ENCODE measurements around the gene WBP2NL. TPM values are rescaled to one million over a fixed set of nuclear protein-coding genes. Genes with fewer than 3 reads are reported as not detected.
A peak's percentile ranks its signal among the peaks of the same experiment; 100 is the strongest.

Gene WBP2NL
- total RNA-seq, 1 donor from 2014 or later = 2.0 TPM

DNA sequence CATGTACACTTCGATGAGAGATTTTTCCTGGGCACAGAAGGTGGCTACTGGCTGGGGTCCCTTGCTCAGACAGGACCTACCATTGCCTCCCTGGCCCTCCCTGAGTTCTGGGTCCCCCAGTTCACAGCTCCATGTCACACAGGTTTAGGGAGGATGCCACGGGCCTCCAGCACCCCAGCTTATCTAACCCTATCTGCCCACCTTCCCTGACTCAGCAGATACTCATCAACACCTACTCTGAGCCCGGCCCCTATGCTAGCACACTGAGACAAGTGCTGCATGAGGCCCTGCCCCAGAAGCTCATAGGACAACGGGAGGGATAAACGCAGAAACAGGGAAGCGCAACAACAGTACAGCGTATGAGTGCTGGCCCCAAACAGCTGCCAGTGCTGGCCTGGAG lies 62.5 kb downstream of the WBP2NL start:
- Histone ChIP-seq H3K27ac (no peak overlapping the region), H3K36me3 (peaks cover 0 to 57% of the 10 kb centered on the region in 2 donors)
- intact Hi-C loops (cut with DNase I) = no loop called here

DNA sequence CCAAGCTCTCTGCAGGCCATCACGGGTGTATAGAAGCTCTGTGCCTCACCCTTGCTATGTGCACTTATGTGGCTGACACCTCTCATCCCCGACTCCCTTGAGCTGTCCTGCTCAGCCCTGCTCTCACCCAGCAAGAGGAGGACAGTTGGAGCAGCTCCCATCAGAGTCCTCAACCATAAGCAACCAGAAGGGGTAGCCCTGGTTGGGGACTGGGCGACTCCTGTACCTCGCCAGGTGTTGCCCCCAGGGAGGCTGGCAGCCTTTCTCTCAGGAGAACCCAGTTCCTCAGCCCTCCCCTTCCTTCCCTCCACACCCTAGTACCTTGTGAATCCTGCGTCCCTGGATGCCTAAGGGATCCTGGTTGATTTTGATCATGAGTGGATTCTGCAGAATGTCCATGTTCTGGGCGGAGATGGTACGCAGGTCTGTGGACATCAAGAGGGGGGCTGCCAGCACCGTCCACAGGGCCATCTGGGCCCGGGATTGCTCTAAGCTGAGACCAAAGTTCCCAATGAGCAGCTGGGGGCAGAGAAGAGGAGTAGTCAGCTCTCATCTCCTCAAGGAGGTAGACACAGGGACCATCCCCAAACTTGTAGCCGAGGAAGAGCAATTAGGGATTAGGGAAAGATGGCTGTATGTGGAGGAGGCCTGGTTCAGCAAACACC lies 64.0 kb downstream of the WBP2NL start:
- Histone ChIP-seq H3K4me1 (no peaks in the 10 kb centered on the region), H3K27ac (no peak overlapping the region), H3K9me3 (no peaks in the 10 kb centered on the region), H3K4me3 (no peak overlapping the region), H3K27me3 (no peaks in the 10 kb centered on the region), H3K36me3 (peaks cover 0 to 70% of the 10 kb centered on the region in 2 donors)
- TF ChIP-seq POLR2AphosphoS5 (IDR thresholded peaks at IDR 0.05; ENCODE audit: insufficient read depth in 1 of 2, low read depth in 1 of 2) (no peak), POLR2A (IDR thresholded peaks at IDR 0.05) (no peak)
- TF ChIP-seq, protein P1, sequence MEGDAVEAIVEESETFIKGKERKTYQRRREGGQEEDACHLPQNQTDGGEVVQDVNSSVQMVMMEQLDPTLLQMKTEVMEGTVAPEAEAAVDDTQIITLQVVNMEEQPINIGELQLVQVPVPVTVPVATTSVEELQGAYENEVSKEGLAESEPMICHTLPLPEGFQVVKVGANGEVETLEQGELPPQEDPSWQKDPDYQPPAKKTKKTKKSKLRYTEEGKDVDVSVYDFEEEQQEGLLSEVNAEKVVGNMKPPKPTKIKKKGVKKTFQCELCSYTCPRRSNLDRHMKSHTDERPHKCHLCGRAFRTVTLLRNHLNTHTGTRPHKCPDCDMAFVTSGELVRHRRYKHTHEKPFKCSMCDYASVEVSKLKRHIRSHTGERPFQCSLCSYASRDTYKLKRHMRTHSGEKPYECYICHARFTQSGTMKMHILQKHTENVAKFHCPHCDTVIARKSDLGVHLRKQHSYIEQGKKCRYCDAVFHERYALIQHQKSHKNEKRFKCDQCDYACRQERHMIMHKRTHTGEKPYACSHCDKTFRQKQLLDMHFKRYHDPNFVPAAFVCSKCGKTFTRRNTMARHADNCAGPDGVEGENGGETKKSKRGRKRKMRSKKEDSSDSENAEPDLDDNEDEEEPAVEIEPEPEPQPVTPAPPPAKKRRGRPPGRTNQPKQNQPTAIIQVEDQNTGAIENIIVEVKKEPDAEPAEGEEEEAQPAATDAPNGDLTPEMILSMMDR (IDR thresholded peaks at IDR 0.05) = no peak
- intact Hi-C loops (cut with DNase I) = no loop called here
- DNase-seq (ENCODE audit: extremely low spot score in 2 of 2) = no peak

More for the DNA sequence above, 62.5 kb downstream of the WBP2NL start:
- TF ChIP-seq POLR2AphosphoS5 (IDR thresholded peaks at IDR 0.05; ENCODE audit: insufficient read depth in 1 of 2, low read depth in 1 of 2) = no peak
- no peak for TF ChIP-seq POLR2A (IDR thresholded peaks at IDR 0.05)
- TF ChIP-seq, protein P1 (IDR thresholded peaks at IDR 0.05) = no peak
- H3K27me3 ChIP-seq = no peaks in the 10 kb centered on the region
- DNase-seq (ENCODE audit: extremely low spot score in 2 of 2) = no peak
- no peak overlapping the region for H3K4me3 ChIP-seq
- H3K4me1 ChIP-seq = no peaks in the 10 kb centered on the region
- no peaks in the 10 kb centered on the region for H3K9me3 ChIP-seq

DNA sequence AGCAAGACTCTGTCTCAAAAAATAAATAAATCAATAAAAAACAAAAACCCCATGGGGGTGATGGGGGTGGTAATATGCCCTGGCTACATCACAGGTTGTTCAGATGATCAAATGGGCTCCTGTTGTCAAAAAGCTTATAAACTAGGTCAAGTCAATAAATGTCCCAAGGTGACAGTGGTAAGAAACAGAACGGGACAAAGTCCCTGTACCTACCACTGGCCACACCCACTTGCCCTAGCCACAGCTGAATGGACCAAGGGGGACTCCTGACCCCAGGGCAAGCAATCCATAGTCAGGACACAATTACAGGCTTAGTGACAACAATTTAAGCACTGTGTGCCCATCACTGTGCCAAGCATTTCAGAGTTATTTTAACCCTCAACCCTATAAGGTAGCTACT lies 66.0 kb downstream of the WBP2NL start:
- TF ChIP-seq, protein P1 (IDR thresholded peaks at IDR 0.05) = no peak
- no peak for TF ChIP-seq POLR2AphosphoS5 (IDR thresholded peaks at IDR 0.05; ENCODE audit: insufficient read depth in 1 of 2, low read depth in 1 of 2)
- no peak for TF ChIP-seq POLR2A (IDR thresholded peaks at IDR 0.05)
- no peak overlapping the region for H3K27ac ChIP-seq
- intact Hi-C loops (cut with DNase I) = no loop called here
- H3K36me3 ChIP-seq = peaks cover 0 to 64% of the 10 kb centered on the region in 2 donors
- H3K27me3 ChIP-seq = no peaks in the 10 kb centered on the region
- no peak overlapping the region for H3K4me3 ChIP-seq
- DNase-seq (ENCODE audit: extremely low spot score in 2 of 2) = peak in 1 of 2 donors; percentile 19
- H3K9me3 ChIP-seq = no peaks in the 10 kb centered on the region
- H3K4me1 ChIP-seq = peaks cover 2% of the 10 kb centered on the region

DNA sequence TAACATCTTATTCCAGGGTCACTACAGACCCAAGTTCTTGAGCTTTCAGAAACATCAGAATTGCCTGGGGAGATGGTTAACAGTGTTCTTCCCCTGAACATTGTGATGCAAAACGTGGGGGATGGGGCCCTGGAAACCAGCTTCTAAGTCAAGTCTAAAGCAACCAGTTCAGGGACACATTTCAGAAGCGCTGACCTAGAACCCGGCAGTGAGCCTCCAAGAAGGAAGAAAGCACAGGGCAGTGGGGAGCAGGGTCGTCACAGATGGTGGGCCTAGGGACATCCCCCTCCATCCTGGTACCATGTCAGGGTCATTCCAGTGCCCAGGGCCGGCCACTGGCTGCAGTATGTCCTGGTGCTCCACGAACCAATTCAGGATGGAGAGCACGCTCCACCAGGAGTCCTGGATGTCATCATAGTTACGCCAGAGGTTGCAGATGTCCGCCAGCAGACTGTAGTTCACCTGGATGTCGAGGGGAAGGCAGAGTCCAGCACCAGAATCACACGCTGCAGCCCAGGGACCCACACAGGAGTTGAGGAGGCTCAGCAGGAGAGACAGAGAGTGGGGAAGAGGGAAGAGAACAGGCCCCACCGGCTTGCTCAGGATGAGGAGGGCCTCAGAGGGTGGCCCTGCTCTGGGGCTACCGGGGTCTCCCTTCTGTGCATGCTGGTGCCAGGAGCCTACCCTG lies 67.0 kb downstream of the WBP2NL start:
- peak in 1 of 2 donors; percentile 72 for DNase-seq (ENCODE audit: extremely low spot score in 2 of 2)
- Histone ChIP-seq H3K4me3 (no peak overlapping the region), H3K27me3 (no peaks in the 10 kb centered on the region), H3K4me1 (peaks cover 8% of the 10 kb centered on the region), H3K9me3 (no peaks in the 10 kb centered on the region), H3K36me3 (peaks cover 0 to 54% of the 10 kb centered on the region in 2 donors), H3K27ac (no peak overlapping the region)
- TF ChIP-seq POLR2AphosphoS5 (IDR thresholded peaks at IDR 0.05; ENCODE audit: insufficient read depth in 1 of 2, low read depth in 1 of 2) = no peak
- no peak for TF ChIP-seq POLR2A (IDR thresholded peaks at IDR 0.05)
- intact Hi-C loops (cut with DNase I) = no loop called here

DNA sequence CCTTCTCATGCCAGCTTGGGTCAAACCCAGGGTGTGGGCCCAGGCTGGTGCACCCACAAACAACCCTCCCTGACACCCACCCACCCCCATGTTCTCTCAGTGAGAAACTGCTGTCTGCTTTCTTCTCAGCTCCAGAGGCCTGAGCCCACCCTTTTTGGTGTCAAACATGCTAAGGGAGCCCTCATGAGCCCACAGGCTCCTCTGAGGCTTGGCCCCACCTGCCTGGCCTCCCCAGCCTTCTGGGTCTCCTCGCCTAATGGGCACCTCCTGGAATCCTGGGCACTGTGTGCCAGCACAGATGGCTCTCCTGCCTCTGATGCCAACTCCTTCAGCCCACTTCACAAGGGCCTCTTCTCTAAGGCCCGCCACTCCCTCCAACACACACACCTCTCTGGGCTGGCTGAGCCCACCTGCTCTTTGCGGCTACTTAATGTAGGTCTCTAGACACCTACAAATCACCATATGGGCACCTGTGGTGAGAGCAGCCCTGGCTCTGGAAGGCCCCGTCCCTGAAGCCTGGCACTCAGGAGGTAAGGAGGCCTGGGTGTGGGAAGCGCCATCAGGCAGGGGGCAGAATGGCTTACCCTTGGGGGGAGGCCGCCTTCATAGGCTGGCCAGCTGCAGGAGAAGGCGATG lies 67.7 kb downstream of the WBP2NL start:
- H3K4me1 ChIP-seq = peaks cover 12% of the 10 kb centered on the region
- H3K9me3 ChIP-seq = no peaks in the 10 kb centered on the region
- intact Hi-C loops (cut with DNase I) = no loop called here
- no peak for TF ChIP-seq POLR2AphosphoS5 (IDR thresholded peaks at IDR 0.05; ENCODE audit: insufficient read depth in 1 of 2, low read depth in 1 of 2)
- TF ChIP-seq, protein P1 (IDR thresholded peaks at IDR 0.05) = no peak
- TF ChIP-seq POLR2A (IDR thresholded peaks at IDR 0.05) = no peak
- peak; percentile 61 to 77 for DNase-seq (ENCODE audit: extremely low spot score in 2 of 2)
- no peaks in the 10 kb centered on the region for H3K27me3 ChIP-seq
- no peak overlapping the region for H3K4me3 ChIP-seq
- peaks cover 0 to 47% of the 10 kb centered on the region in 2 donors for H3K36me3 ChIP-seq
- H3K27ac ChIP-seq = no peak overlapping the region

Data from vagina (tissue), 2 donors.